Mucosa of descending colon (tissue), 3 donors: Measurements from ENCODE around the gene CRADD. TPM values are rescaled to one million over a fixed set of nuclear protein-coding genes. Genes with fewer than 3 reads are reported as not detected.

Experiments
- ATAC-seq: fragments of 200-7000 bp; cut with Tn5 transposase; one replicate; pipeline ENCODE4 v1.9.1; 2020; ENCODE audit warnings: mild to moderate bottlenecking, moderate library complexity
- DNase-seq, 3 donors: peaks; one replicate each; pipeline ENCODE4 v3.0.0-alpha.2; 2020
- H3K36me3 ChIP-seq: fragments of 200-600 bp; one replicate; pipeline ENCODE4 v1.8.0; 2021; ENCODE audit warnings: low read depth, mild to moderate bottlenecking
- H3K4me1 ChIP-seq: fragments of 200-600 bp; one replicate; pipeline ENCODE4 v1.8.0; 2021; ENCODE audit warnings: low read depth, mild to moderate bottlenecking
- H3K4me3 ChIP-seq: fragments of 200-600 bp; one replicate; pipeline ENCODE4 v1.8.0; 2021; ENCODE audit warnings: mild to moderate bottlenecking
- H3K9me3 ChIP-seq: fragments of 200-600 bp; one replicate; pipeline ENCODE4 v1.8.0; 2021; ENCODE audit warnings: mild to moderate bottlenecking
- CTCF ChIP-seq: fragments of 200-600 bp; IDR thresholded peaks from one replicate; pipeline ENCODE4 v1.8.0; 2022; ENCODE audit warnings: antibody characterized with exemption, mild to moderate bottlenecking
- intact Hi-C, 2 donors: fragments of 100-400 bp; cut with DNase I in 1 of 2; cut with micrococcal nuclease in 1 of 2; formaldehyde crosslinking; loops; one replicate each; pipeline versions ENCODE4 v1.11.0 to v1.11.1; 2022; cut with DNase I, micrococcal nuclease
- total RNA-seq, 3 donors: library from RNA; stranded (reverse); fragmentation: NEBNext Ultra II Directional in 2 of 3; extraction: Animal tissue kit (Norgen Biotek cat#: 25700) in 2 of 3; gene quantifications; one replicate each; pipeline versions ENCODE4 v1.2.1 to v1.2.4, GENCODE V29; 2021 to 2023
- donor health status: DM: no; HTN: no; CAD: no; lungs with moderate emphysema.
- donor health status: DM: no; HTN: no; CAD: no.
- donor health status: DM: no; HTN: yes; CAD: no.

Gene CRADD
- total RNA-seq, 3 donors from 2014 or later, result 18.4 to 27.9 (median 22.7) TPM

DNA sequence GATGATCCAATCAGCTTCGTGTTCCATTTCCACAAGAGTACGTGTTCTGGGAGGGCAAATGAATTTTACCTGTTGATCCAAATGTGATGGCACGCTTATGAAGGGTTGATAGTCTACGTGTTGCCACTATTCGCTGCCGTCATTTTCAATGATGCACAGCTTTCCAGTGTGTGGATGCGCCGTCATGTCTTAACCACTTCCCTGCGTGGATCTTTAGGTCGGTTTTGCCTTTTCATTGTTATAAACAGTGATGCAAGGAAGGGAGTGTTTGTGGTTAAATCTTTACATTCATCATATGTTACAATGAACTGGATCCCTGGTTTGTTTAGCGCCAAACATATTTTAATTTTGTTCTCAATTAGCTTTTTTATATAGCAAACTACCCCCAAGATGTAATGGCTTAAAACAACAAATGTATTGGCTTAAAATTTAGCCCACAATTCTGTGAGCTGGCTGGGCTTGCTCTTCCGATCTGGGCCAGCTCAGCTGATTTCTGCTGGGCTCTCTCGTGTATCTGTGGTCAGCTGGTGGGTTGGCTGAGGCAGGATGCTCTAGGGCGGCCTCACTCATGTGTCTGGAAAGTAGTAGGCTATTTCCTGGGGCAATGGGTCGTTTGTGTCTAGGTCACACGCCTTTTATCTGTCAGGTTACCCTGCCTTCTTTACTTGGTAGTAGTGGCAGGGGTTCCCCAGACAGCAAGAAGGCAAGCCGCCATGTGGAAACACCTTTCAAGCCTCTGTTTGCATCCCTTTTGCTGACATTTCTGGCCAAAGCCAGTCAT is 176.7 kb downstream of the CRADD start:
- H3K4me1 ChIP-seq, result peaks cover 11% of the 10 kb centered on the region
- TF ChIP-seq CTCF, result no peak
- no peaks in the 10 kb centered on the region for H3K9me3 ChIP-seq
- DNase-seq, result no peak
- ATAC-seq, result no peak
- no peaks in the 10 kb centered on the region for H3K36me3 ChIP-seq
- intact Hi-C loops, result no loop called here
- H3K4me3 ChIP-seq, result no peak overlapping the region

- TF ChIP-seq CTCF, result no peak
- Histone ChIP-seq H3K4me1 (peaks cover 7% of the 10 kb centered on the region), H3K4me3 (no peak overlapping the region), H3K36me3 (no peaks in the 10 kb centered on the region), H3K9me3 (no peaks in the 10 kb centered on the region)
- ATAC-seq, result no peak
- intact Hi-C loops, result no loop called here
- DNase-seq, result no peak
Observed at GRCh38 chr12:93855261-93855660, 178.1 kb downstream of the CRADD start.

GRCh38 chr12:93856611-93857010 is 179.4 kb downstream of the CRADD start:
- DNase-seq, result no peak
- Histone ChIP-seq H3K4me1 (no peaks in the 10 kb centered on the region), H3K9me3 (no peaks in the 10 kb centered on the region), H3K36me3 (no peaks in the 10 kb centered on the region), H3K4me3 (no peak overlapping the region)
- intact Hi-C loops, result no loop called here
- ATAC-seq, result no peak
- TF ChIP-seq CTCF, result no peak

DNA sequence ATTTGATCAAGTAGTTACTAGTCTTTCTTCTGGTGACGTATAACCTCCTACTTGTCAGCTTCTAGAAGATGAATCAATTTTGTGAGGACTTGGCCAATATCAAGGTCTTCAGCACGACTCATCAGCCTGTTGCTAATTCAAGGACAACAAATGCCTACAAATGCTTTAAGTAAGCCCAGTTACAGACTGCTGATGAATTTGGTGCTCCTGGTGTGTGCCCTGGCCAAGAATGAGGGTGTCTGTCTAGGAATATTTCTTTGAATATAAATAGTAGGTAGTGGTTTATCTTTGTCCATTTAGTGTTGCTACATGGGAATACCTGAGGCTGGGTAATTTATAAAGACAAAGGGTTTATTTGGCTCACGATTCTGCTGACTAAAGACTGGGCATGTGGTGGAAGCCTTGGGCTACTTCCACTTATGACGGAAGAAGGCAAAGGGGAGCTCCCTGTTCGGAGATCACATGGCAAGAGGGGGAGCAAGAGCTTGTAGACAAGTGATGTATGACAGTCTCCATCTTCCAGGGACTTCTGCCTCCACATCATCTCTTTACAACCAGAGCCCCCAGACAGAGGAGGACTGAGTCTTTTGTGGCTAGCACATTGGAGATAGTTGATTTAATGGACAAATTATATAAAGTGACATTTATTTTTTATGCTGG is 180.2 kb downstream of the CRADD start:
- Histone ChIP-seq H3K9me3 (no peaks in the 10 kb centered on the region), H3K4me3 (no peak overlapping the region), H3K4me1 (no peaks in the 10 kb centered on the region), H3K36me3 (no peaks in the 10 kb centered on the region)
- intact Hi-C loops, result no loop called here
- ATAC-seq, result no peak
- no peak for DNase-seq
- no peak for TF ChIP-seq CTCF

DNA sequence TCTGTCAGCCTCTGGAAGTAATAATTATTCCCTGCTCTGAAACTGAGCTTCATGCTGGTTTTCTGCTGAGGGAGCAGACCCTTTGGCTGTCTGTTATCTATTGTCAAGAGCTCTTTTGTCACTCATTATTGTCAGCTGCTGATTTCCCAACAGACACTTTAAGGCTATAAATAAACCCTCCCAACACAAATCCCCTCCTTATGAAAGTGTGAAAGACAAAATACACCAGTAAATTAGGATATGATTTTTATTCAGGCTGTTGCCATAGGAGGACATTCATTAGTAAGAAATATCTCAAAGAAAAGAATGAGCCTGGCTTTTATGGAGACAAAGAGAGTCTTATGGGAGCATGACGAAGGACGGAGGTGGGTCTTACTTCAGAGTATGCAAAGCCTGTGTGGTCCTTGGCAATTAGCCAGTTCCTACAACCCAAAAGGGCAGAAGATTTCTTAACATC is 180.8 kb downstream of the CRADD start:
- ATAC-seq (no peak), DNase-seq (no peak)
- H3K36me3 ChIP-seq, result no peaks in the 10 kb centered on the region
- H3K4me3 ChIP-seq, result no peak overlapping the region
- TF ChIP-seq CTCF, result no peak
- H3K4me1 ChIP-seq, result no peaks in the 10 kb centered on the region
- intact Hi-C loops, result no loop called here
- H3K9me3 ChIP-seq, result no peaks in the 10 kb centered on the region
